Measurements from ENCODE around the gene NR1I3. TPM values are rescaled to one million over a fixed set of nuclear protein-coding genes. Genes with fewer than 3 reads are reported as not detected.
A peak's percentile ranks its signal among the peaks of the same experiment; 100 is the strongest.

Gene NR1I3
- polyA plus RNA-seq, 3 donors: 2.8 to 4.6 (median 3.2) TPM

DNA sequence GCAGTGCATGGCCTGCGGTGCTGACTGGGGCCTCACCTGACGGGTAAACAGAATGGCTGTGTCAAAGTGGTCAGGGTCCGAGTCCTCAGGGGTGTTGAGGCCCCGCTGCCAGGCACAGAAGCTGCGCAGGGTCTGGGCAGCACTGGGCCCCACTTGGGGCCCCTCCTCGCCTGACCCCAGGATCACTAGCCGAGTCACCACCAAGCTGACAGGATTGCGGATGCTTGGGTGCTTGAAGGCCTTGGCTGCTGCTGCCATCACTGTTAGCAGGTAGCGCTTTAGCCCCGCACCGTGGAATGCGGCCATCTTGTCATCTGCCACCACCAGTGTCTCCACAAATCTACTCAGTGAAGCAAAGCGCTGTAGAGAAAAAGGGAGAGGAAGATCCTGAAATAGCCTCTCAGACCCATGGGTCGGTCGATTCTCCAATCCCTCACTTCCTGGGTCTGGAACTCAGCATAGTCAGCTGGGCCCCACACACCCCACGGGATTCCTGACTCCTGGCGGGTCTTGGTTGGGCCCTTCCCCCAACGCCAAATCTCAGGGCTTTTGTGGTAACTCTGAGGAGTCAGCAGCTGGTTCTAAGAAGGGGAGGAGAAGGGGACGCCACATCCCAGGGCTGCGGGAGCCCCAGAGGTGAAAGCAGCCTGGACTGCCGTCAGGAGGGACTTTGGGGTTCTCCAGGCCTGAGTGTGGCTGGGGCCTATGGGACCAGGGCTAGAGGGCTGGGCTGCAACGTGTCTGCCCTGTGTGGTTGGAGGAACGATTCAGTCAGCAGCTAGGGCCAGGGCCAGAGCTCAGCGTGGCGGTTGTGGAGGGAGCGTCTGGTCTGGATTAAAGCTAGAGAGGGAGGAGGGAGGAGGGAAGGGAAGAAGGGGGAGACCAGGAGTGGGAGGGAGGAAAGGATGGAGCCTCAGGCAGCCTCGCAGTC is 41.2 kb downstream of the NR1I3 start:
- no peak for DNase-seq

- no peak for DNase-seq
These were observed 41.9 kb downstream of the NR1I3 start for GRCh38 chr1:161196111-161196510.

GRCh38 chr1:161195171-161195570 is 42.8 kb downstream of the NR1I3 start:
- DNase-seq: no peak

- no peak for DNase-seq
These were observed 44.3 kb downstream of the NR1I3 start for GRCh38 chr1:161193561-161194235.

GRCh38 chr1:161192476-161193465 is 45.2 kb downstream of the NR1I3 start:
- peak; percentile 61 for DNase-seq

DNA sequence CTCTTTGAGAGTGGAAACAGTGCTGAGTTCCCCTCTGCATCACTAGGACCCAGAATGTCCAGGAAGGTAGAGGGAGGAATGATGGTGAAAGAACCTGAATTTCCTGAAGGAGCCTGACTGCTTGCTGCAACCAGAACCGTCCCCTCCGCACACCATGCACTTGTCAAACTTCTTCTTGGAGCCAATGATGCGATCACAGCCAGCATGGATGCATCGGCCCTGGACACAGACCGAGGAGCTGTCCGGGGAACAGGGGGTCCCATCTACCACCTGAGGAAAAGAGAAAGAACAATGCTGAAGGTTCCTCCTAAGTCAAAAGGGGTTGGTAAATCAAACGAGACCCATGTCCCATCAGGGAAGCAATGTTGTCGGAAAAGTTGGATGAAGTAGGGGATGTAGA is 46.0 kb downstream of the NR1I3 start:
- no peak for DNase-seq

- DNase-seq: no peak
These were observed 47.0 kb downstream of the NR1I3 start for GRCh38 chr1:161190962-161191521.

DNA sequence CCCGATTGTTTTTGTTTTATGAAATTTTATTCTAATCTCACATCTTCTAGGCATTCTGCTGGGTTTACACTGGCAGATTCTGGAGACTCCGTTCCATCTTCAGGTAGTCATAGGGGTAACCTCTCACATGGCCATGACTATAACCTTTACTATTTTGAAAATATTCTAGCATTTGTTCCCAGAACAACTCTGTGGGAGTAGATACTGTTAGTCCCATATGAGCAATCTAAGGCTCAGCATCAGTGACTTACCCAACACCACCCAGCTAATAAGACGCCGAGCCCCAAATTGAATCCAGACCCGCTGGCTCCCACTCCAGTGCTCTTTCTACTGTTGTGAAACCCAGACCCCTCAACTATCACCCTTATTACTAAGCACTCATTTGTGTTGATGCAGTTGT is 49.0 kb downstream of the NR1I3 start:
- DNase-seq: no peak

DNA sequence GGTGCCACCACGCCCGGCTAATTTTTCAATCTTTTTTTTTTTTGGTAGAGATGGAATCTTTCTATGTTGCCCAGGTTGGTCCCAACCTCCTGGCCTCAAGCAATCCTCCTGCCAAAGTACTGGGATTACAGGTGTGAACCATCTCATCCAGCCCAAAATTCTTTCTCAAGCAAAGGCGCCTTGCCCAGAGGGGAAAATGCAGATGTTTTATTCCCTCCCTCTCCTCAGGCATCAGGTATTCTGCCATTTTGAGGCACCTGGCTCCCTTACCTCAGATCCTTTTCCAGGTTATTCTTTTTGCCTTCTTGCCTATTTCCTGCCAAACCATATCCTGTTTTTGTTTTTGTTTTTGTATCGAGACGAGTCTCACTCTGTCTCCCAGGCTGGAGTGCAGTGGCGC is 49.6 kb downstream of the NR1I3 start:
- no peak for DNase-seq

DNA sequence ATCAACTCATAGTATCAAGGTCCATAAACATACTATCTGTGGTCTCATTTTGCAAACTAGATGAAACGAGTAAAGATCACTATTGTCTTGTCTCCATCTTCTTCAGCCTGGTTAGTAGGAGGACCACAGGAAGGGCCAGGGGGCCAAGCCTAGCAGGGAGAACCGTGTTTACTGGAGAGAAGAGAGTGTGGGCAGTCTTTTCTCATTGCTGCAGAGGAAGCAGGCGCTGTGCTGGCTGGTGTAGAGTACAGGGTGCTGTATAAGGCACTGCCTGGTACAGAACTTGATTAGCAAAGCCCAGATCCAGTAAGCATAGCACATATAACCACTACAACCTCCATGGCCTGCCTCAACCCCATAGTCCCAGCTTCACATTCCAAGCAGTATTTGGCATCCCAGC is 50.7 kb downstream of the NR1I3 start:
- no peak for DNase-seq

DNA sequence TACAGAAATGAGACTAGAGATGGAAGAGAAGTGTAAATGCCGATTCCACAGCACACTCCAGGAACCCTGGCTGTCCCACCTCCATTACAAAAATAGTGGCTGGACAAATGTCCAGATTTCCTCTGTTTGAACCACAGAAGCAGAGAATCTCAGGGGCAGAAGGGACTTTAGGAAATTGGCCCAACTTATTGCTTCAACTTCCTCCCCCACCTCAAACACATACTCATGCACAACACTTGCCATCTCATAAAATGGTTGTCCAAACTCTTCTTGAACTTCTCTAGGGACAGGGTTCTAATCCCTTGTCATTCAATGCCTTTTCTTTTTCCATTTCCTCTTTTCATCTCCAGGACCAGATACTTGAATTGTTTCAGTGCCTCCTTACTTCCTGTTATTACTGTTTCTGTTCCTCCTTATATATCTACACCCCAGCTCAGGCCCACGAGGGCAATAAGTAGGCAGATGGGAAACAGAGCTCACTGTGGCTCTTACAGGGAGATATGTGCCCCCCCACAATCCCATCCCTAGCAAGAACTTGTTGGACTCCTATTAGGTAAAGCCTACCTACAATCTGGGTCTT is 52.2 kb downstream of the NR1I3 start:
- DNase-seq: no peak

GRCh38 chr1:161185282-161185682 is 52.7 kb downstream of the NR1I3 start:
- no peak for DNase-seq

DNA sequence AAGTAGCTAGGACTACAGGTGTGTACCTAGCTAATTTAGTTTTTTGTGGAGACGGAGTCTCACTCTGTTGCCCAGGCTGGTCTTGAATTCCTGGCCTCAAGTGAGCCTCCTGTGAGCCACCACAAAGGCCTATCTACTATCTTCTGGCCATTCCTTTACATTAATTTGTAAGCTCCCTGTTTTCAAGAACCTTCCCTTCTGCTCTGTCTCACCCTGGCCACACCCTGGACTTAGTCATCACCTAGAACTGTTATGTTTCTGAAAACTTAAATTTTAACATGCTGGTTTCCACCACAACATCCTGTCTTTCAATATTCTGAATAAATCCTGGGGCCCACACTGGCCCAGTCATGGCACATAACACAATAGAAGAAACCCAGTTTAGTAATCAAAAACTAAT is 55.8 kb downstream of the NR1I3 start:
- DNase-seq: no peak

DNA sequence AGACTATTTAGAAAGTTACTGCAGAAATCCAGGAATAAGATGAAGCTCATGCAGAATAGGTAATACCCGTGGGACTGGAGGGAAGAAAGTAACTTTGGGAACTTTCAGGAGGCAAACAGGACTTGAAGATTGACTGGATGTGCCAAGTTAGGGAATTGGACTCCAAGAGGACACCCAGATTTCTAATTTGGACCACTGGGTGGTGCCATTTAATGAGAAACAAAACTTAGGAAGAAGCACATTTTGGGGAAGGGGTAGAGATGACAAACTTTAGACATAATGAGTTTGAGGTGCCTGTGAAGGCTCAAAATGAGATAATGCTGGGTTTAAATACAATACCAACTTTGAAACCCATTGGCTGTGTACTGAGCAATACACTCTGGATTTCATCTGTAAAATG is 57.4 kb downstream of the NR1I3 start:
- DNase-seq: no peak

DNA sequence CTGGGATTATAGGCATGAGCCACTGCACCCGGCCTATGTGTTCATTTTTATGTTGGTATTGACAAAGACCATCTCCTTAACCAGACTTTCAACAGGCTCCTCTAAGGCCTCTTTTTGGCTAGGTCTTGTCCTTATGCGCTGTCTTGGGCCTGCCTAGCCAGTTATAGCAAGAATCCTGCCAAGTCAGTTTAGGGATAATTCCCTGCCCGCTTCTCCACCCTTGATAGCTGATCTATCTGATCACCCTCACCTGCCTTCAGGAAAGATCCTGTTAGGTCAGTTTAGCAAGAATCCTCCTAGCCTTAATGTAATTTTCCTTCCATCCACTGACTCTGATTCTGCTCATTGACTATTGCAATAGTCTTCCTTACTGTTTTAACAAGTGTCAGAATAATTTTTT is 58.3 kb downstream of the NR1I3 start:
- no peak for DNase-seq

Other genes starting within 250 kb of the NR1I3 start
- 100 to 1,000 TPM in 1 of 3 donors, 10 to 100 TPM in 2; 79.3 to 103 (median 89.2) TPM for gene F11R, start 217.1 kb downstream of the NR1I3 start, polyA plus RNA-seq (ENCODE audit: insufficient read length in 3 of 3)
- gene TSTD1, start 199.2 kb downstream of the NR1I3 start, polyA plus RNA-seq (ENCODE audit: insufficient read length in 3 of 3): 10 to 100 TPM; 61.6 to 79.0 (median 67.7) TPM
- 10 to 100 TPM; 59.2 to 64.1 (median 63.6) TPM for gene USF1, start 192.2 kb downstream of the NR1I3 start, polyA plus RNA-seq (ENCODE audit: insufficient read length in 3 of 3)
- 1 to 10 TPM; 1.9 to 2.8 (median 2.4) TPM for gene ARHGAP30, start 168.3 kb downstream of the NR1I3 start, polyA plus RNA-seq (ENCODE audit: insufficient read length in 3 of 3)
- 1 to 10 TPM; 3.9 to 4.8 (median 4.4) TPM for gene NECTIN4, start 148.6 kb downstream of the NR1I3 start, polyA plus RNA-seq (ENCODE audit: insufficient read length in 3 of 3)
- 10 to 100 TPM; 17.1 to 20.3 (median 19.0) TPM for gene KLHDC9, start 139.8 kb downstream of the NR1I3 start, polyA plus RNA-seq (ENCODE audit: insufficient read length in 3 of 3)
- 10 to 100 TPM; 68.8 to 96.1 (median 69.5) TPM for gene PFDN2, start 120.2 kb downstream of the NR1I3 start, polyA plus RNA-seq (ENCODE audit: insufficient read length in 3 of 3)
- 10 to 100 TPM; 51.9 to 57.2 (median 55.1) TPM for gene NIT1, start 120.1 kb downstream of the NR1I3 start, polyA plus RNA-seq (ENCODE audit: insufficient read length in 3 of 3)
- 10 to 100 TPM; 50.3 to 58.0 (median 57.8) TPM for gene DEDD, start 105.5 kb downstream of the NR1I3 start, polyA plus RNA-seq (ENCODE audit: insufficient read length in 3 of 3)
- 100 to 1,000 TPM; 123 to 161 (median 140) TPM for gene UFC1, start 84.2 kb downstream of the NR1I3 start, polyA plus RNA-seq (ENCODE audit: insufficient read length in 3 of 3)
- gene USP21, start 78.7 kb downstream of the NR1I3 start, polyA plus RNA-seq (ENCODE audit: insufficient read length in 3 of 3): 10 to 100 TPM; 49.0 to 52.6 (median 52.5) TPM
- gene PPOX, start 71.8 kb downstream of the NR1I3 start, polyA plus RNA-seq (ENCODE audit: insufficient read length in 3 of 3): 10 to 100 TPM; 38.3 to 58.6 (median 57.3) TPM
- gene B4GALT3, start 60.7 kb downstream of the NR1I3 start, polyA plus RNA-seq (ENCODE audit: insufficient read length in 3 of 3): 10 to 100 TPM; 41.4 to 47.2 (median 44.1) TPM
- gene ADAMTS4, start 39.1 kb downstream of the NR1I3 start, polyA plus RNA-seq (ENCODE audit: insufficient read length in 3 of 3): under 1 TPM; 0.73 to 0.88 (median 0.86) TPM
- 100 to 1,000 TPM; 189 to 208 (median 198) TPM for gene NDUFS2, start 35.8 kb downstream of the NR1I3 start, polyA plus RNA-seq (ENCODE audit: insufficient read length in 3 of 3)
- gene FCER1G, start 22.9 kb downstream of the NR1I3 start, polyA plus RNA-seq (ENCODE audit: insufficient read length in 3 of 3): 10 to 100 TPM in 2 of 3 donors, 1 to 10 TPM in 1; 9.8 to 13.9 (median 10.2) TPM
- under 1 TPM in 1 of 3 donors, not detected in 2; 0.46 TPM for gene APOA2, start 14.6 kb downstream of the NR1I3 start, polyA plus RNA-seq (ENCODE audit: insufficient read length in 3 of 3)
- 10 to 100 TPM; 14.3 to 16.5 (median 14.4) TPM for gene TOMM40L, start 12.1 kb downstream of the NR1I3 start, polyA plus RNA-seq (ENCODE audit: insufficient read length in 3 of 3)
- 1 to 10 TPM; 1.1 to 1.9 (median 1.8) TPM for gene PCP4L1, start 20.5 kb upstream of the NR1I3 start, polyA plus RNA-seq (ENCODE audit: insufficient read length in 3 of 3)
- gene MPZ, start 71.8 kb upstream of the NR1I3 start, polyA plus RNA-seq (ENCODE audit: insufficient read length in 3 of 3): 1 to 10 TPM; 3.6 to 6.7 (median 4.2) TPM
- gene SDHC, start 76.2 kb upstream of the NR1I3 start, polyA plus RNA-seq (ENCODE audit: insufficient read length in 3 of 3): 100 to 1,000 TPM; 264 to 274 (median 266) TPM
- gene CFAP126, start 129.7 kb upstream of the NR1I3 start, polyA plus RNA-seq (ENCODE audit: insufficient read length in 3 of 3): 10 to 100 TPM; 12.7 to 18.8 (median 13.2) TPM